DMS79 treated with DMSO at 0.1 percent for 48 hours (cell line): ENCODE data around the gene ANKRD44.

Experiments used
- DNase-seq: peaks from one replicate; lab custom pipeline; 2025; lab: John Stamatoyannopoulos, UW

The ANKRD44 gene

GRCh38 chr2:197236816-197237215 is 73.8 kb downstream of the ANKRD44 start:
- no peak for DNase-seq

GRCh38 chr2:197236159-197236558 is 74.4 kb downstream of the ANKRD44 start:
- no peak for DNase-seq

GRCh38 chr2:197235711-197236110 is 74.9 kb downstream of the ANKRD44 start:
- DNase-seq = peak; percentile 95

- DNase-seq = no peak
These were observed 75.8 kb downstream of the ANKRD44 start for GRCh38 chr2:197234671-197235191.

GRCh38 chr2:197233473-197233872 is 77.1 kb downstream of the ANKRD44 start:
- no peak for DNase-seq

GRCh38 chr2:197232010-197232409 is 78.6 kb downstream of the ANKRD44 start:
- no peak for DNase-seq

GRCh38 chr2:197229509-197230443 is 80.8 kb downstream of the ANKRD44 start:
- no peak for DNase-seq

- DNase-seq = no peak
These were observed 87.1 kb downstream of the ANKRD44 start for GRCh38 chr2:197223451-197223850.

- DNase-seq = no peak
These were observed 90.9 kb downstream of the ANKRD44 start for GRCh38 chr2:197219636-197220035.

- peak; percentile 12 for DNase-seq
These were observed 93.0 kb downstream of the ANKRD44 start for GRCh38 chr2:197217541-197217940.

- no peak for DNase-seq
These were observed 94.1 kb downstream of the ANKRD44 start for GRCh38 chr2:197216361-197216979.

- DNase-seq = no peak
These were observed 94.7 kb downstream of the ANKRD44 start for GRCh38 chr2:197215748-197216360.

GRCh38 chr2:197212344-197213262 is 98.0 kb downstream of the ANKRD44 start:
- no peak for DNase-seq

GRCh38 chr2:197211881-197212342 is 98.7 kb downstream of the ANKRD44 start:
- DNase-seq = no peak

- no peak for DNase-seq
These were observed 100.2 kb downstream of the ANKRD44 start for GRCh38 chr2:197210430-197210829.

- no peak for DNase-seq
These were observed 100.7 kb downstream of the ANKRD44 start for GRCh38 chr2:197209742-197210408.

GRCh38 chr2:197209246-197209645 is 101.3 kb downstream of the ANKRD44 start:
- DNase-seq = no peak

- peak; percentile 12 for DNase-seq
These were observed 101.7 kb downstream of the ANKRD44 start for GRCh38 chr2:197208841-197209240.

GRCh38 chr2:197208024-197208423 is 102.6 kb downstream of the ANKRD44 start:
- DNase-seq = no peak

- DNase-seq = no peak
These were observed 103.0 kb downstream of the ANKRD44 start for GRCh38 chr2:197207598-197207997.

- DNase-seq = no peak
These were observed 103.5 kb downstream of the ANKRD44 start for GRCh38 chr2:197207106-197207505.
